ENCODE results near the gene RIN3.

DNA sequence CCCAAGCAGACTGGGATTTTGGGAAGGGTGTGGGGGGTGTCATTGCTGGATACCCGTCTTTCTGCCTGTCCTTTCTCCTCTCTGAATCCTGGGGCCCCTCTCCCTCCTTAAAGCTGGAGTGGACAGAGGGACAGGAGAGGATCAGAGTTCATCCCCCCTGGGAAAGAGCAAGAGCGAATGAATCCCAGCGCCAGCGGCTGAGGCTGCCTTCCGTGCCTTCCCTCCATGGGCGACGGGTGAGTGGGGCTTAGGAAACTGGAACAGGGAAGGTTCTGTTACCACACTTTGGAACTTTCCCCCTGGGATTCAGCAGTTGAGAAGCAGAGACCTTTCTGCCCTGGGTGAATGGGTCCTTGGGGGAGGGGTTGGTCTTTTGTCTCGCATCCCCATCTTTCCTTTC lies 16.2 kb upstream of the RIN3 start:
- TF ChIP-seq CTCF (IDR thresholded peaks at IDR 0.05), result no peak
- no peak for TF ChIP-seq POLR2A (IDR thresholded peaks at IDR 0.05)
